Measurements from ENCODE around the gene KLF1. TPM values are rescaled to one million over a fixed set of nuclear protein-coding genes. Genes with fewer than 3 reads are reported as not detected.
A peak's percentile ranks its signal among the peaks of the same experiment; 100 is the strongest.
"Not testable (repeated sequence)": the region's sequence is repeated elsewhere in the genome, so short reads cannot be mapped to it uniquely, and the experiment has no call there.

KLF1 gene
- total and polyA plus RNA-seq, 2 donors, result 0.08 to 0.26 TPM

- no peak overlapping the region for H3K4me3 ChIP-seq (ENCODE audit: low read depth, low read length)
- DNase-seq (ENCODE audit: extremely low spot score), result no peak
- no peaks in the 10 kb centered on the region for H3K36me3 ChIP-seq (ENCODE audit: insufficient read depth)
- H3K27ac ChIP-seq (ENCODE audit: low read depth), result no peak overlapping the region
- 8% methylated on average over 51 of the region's 51 CpGs for WGBS
- H3K4me1 ChIP-seq (ENCODE audit: insufficient read depth), result no peaks in the 10 kb centered on the region
Observed at GRCh38 chr19:12867120-12868099, 19.6 kb downstream of the KLF1 start.

- WGBS, result 87% methylated on average over 29 of the region's 29 CpGs
- H3K4me1 ChIP-seq (ENCODE audit: insufficient read depth), result no peaks in the 10 kb centered on the region
- no peak overlapping the region for H3K27ac ChIP-seq (ENCODE audit: low read depth)
- no peak for DNase-seq (ENCODE audit: extremely low spot score)
- no peak overlapping the region for H3K4me3 ChIP-seq (ENCODE audit: low read depth, low read length)
- no peaks in the 10 kb centered on the region for H3K36me3 ChIP-seq (ENCODE audit: insufficient read depth)
Observed at GRCh38 chr19:12866416-12867119, 20.4 kb downstream of the KLF1 start.

- Histone ChIP-seq H3K4me1 (ENCODE audit: insufficient read depth) (no peaks in the 10 kb centered on the region), H3K4me3 (ENCODE audit: low read depth, low read length) (no peak overlapping the region), H3K27ac (ENCODE audit: low read depth) (no peak overlapping the region), H3K36me3 (ENCODE audit: insufficient read depth) (no peaks in the 10 kb centered on the region)
- DNase-seq (ENCODE audit: extremely low spot score), result no peak
- 79% methylated on average over 19 of the region's 19 CpGs for WGBS
Observed at GRCh38 chr19:12865746-12866415, 21.1 kb downstream of the KLF1 start.

GRCh38 chr19:12864721-12865715 lies 22.0 kb downstream of the KLF1 start:
- Histone ChIP-seq H3K27ac (ENCODE audit: low read depth) (no peak overlapping the region), H3K4me1 (ENCODE audit: insufficient read depth) (no peaks in the 10 kb centered on the region), H3K36me3 (ENCODE audit: insufficient read depth) (no peaks in the 10 kb centered on the region), H3K4me3 (ENCODE audit: low read depth, low read length) (no peak overlapping the region)
- no peak for DNase-seq (ENCODE audit: extremely low spot score)
- 89% methylated on average over 34 of the region's 34 CpGs for WGBS

GRCh38 chr19:12864143-12864542 lies 22.9 kb downstream of the KLF1 start:
- H3K4me3 ChIP-seq (ENCODE audit: low read depth, low read length), result no peak overlapping the region
- H3K36me3 ChIP-seq (ENCODE audit: insufficient read depth), result no peaks in the 10 kb centered on the region
- no peak overlapping the region for H3K27ac ChIP-seq (ENCODE audit: low read depth)
- 84% methylated on average over 4 of the region's 4 CpGs for WGBS
- DNase-seq (ENCODE audit: extremely low spot score), result no peak
- no peaks in the 10 kb centered on the region for H3K4me1 ChIP-seq (ENCODE audit: insufficient read depth)

GRCh38 chr19:12859546-12859945 lies 27.5 kb downstream of the KLF1 start:
- Histone ChIP-seq H3K4me3 (ENCODE audit: low read depth, low read length) (no peak overlapping the region), H3K4me1 (ENCODE audit: insufficient read depth) (no peaks in the 10 kb centered on the region), H3K36me3 (ENCODE audit: insufficient read depth) (no peaks in the 10 kb centered on the region), H3K27ac (ENCODE audit: low read depth) (no peak overlapping the region)
- 58% methylated on average over 7 of the region's 7 CpGs for WGBS
- DNase-seq (ENCODE audit: extremely low spot score), result no peak

GRCh38 chr19:12858041-12858928 lies 28.7 kb downstream of the KLF1 start:
- Histone ChIP-seq H3K36me3 (ENCODE audit: insufficient read depth) (no peaks in the 10 kb centered on the region), H3K4me1 (ENCODE audit: insufficient read depth) (no peaks in the 10 kb centered on the region)
- WGBS, result 94% methylated on average over 35 of the region's 35 CpGs

GRCh38 chr19:12856653-12857052 lies 30.3 kb downstream of the KLF1 start:
- no peak for DNase-seq (ENCODE audit: extremely low spot score)
- H3K27ac ChIP-seq (ENCODE audit: low read depth), result no peak overlapping the region
- no peak overlapping the region for H3K4me3 ChIP-seq (ENCODE audit: low read depth, low read length)
- WGBS, result 67% methylated on average over 1 of the region's 1 CpG
- H3K4me1 ChIP-seq (ENCODE audit: insufficient read depth), result no peaks in the 10 kb centered on the region
- H3K36me3 ChIP-seq (ENCODE audit: insufficient read depth), result no peaks in the 10 kb centered on the region

More at GRCh38 chr19:12858041-12858928, 28.7 kb downstream of the KLF1 start:
- Histone ChIP-seq H3K27ac (ENCODE audit: low read depth) (no peak overlapping the region), H3K4me3 (ENCODE audit: low read depth, low read length) (no peak overlapping the region)
- no peak for DNase-seq (ENCODE audit: extremely low spot score)

- peak; percentile 17 for DNase-seq (ENCODE audit: extremely low spot score)
- Histone ChIP-seq H3K27ac (ENCODE audit: low read depth) (no peak overlapping the region), H3K36me3 (ENCODE audit: insufficient read depth) (no peaks in the 10 kb centered on the region), H3K4me3 (ENCODE audit: low read depth, low read length) (no peak overlapping the region), H3K4me1 (ENCODE audit: insufficient read depth) (no peaks in the 10 kb centered on the region)
- 13% methylated on average over 69 of the region's 69 CpGs for WGBS
Observed at GRCh38 chr19:12847159-12848139, 39.6 kb downstream of the KLF1 start.

- H3K4me3 ChIP-seq (ENCODE audit: low read depth, low read length); H3K36me3 ChIP-seq (ENCODE audit: insufficient read depth); H3K4me1 ChIP-seq (ENCODE audit: insufficient read depth); H3K27ac ChIP-seq (ENCODE audit: low read depth); DNase-seq (ENCODE audit: extremely low spot score): not testable (repeated sequence)
- 85% methylated on average over 7 of the region's 7 CpGs for WGBS
Observed at GRCh38 chr19:12846613-12847012, 40.4 kb downstream of the KLF1 start.

- H3K27ac ChIP-seq (ENCODE audit: low read depth), result no peak overlapping the region
- DNase-seq (ENCODE audit: extremely low spot score), result no peak
- WGBS, result 78% methylated on average over 3 of the region's 3 CpGs
- H3K4me1 ChIP-seq (ENCODE audit: insufficient read depth), result no peaks in the 10 kb centered on the region
- H3K4me3 ChIP-seq (ENCODE audit: low read depth, low read length), result no peak overlapping the region
- no peaks in the 10 kb centered on the region for H3K36me3 ChIP-seq (ENCODE audit: insufficient read depth)
Observed at GRCh38 chr19:12843999-12844732, 42.8 kb downstream of the KLF1 start.

Measured in urinary bladder (tissue), 4 donors.